Bronchial epithelial cell (primary cell): ENCODE measurements around the gene COPS6. TPM values are rescaled to one million over a fixed set of nuclear protein-coding genes. Genes with fewer than 3 reads are reported as not detected.
A peak's percentile ranks its signal among the peaks of the same experiment; 100 is the strongest.

Experiments
- DNase-seq: peaks from one replicate; pipeline ENCODE4 v3.0.0-alpha.2; 2010; ENCODE audit warnings: low read depth
- FAIRE-seq: peaks from 2 replicates; lab custom pipeline; 2011; peaks lifted over from hg19 to GRCh38; lab: Jason Lieb, UNC
- H3K27me3 ChIP-seq: 2 replicates; pipeline ENCODE4 v1.5.1; 2011; ENCODE audit warnings: low read length; ENCODE audit not compliant: control insufficient read depth, insufficient read depth
- H3K36me3 ChIP-seq: 2 replicates; pipeline ENCODE4 v1.5.1; 2011; ENCODE audit warnings: low read length; ENCODE audit not compliant: control insufficient read depth, insufficient read depth
- H3K4me3 ChIP-seq: 2 replicates; pipeline ENCODE4 v1.5.1; 2011; ENCODE audit warnings: mild to moderate bottlenecking, low read depth, low read length, control low read depth
- total RNA-seq: library from RNA; depleted of rRNA; stranded (reverse); fragments of >200 nt; gene quantifications from 2 replicates; pipeline ENCODE4 v1.2.1, GENCODE V29; 2014
- TF ChIP-seq, protein P1 (sequence below): IDR thresholded peaks from 2 replicates; pipeline ENCODE4 v1.5.1; 2011; ENCODE audit warnings: mild to moderate bottlenecking, moderate library complexity, low read length, control low read depth, inconsistent platforms; ENCODE audit not compliant: insufficient read depth, severe bottlenecking

Gene COPS6
- total RNA-seq, 1 donor from 2014 or later = 60.0 TPM

DNA sequence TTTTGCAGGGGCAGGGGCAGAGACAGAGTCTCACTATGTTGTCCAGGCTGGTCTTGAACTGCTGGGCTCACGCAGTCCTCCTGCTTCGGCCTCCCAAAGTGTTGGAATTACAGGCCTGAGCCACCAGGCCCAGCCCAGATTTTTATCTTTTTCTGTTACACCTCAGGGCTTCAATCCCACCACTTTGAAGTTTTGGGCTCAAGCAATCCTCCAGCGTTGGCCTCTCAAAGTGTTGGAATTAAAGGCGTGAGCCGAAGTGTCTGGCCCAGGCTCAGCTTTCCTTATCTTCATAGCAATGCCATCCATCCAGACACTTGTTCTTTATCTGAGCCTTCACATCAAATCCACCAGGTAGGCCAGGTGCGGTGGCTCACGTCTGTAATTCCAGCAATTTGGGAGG, 26.3 kb downstream of the COPS6 start:
- TF ChIP-seq, protein P1, sequence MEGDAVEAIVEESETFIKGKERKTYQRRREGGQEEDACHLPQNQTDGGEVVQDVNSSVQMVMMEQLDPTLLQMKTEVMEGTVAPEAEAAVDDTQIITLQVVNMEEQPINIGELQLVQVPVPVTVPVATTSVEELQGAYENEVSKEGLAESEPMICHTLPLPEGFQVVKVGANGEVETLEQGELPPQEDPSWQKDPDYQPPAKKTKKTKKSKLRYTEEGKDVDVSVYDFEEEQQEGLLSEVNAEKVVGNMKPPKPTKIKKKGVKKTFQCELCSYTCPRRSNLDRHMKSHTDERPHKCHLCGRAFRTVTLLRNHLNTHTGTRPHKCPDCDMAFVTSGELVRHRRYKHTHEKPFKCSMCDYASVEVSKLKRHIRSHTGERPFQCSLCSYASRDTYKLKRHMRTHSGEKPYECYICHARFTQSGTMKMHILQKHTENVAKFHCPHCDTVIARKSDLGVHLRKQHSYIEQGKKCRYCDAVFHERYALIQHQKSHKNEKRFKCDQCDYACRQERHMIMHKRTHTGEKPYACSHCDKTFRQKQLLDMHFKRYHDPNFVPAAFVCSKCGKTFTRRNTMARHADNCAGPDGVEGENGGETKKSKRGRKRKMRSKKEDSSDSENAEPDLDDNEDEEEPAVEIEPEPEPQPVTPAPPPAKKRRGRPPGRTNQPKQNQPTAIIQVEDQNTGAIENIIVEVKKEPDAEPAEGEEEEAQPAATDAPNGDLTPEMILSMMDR = no peak

DNA sequence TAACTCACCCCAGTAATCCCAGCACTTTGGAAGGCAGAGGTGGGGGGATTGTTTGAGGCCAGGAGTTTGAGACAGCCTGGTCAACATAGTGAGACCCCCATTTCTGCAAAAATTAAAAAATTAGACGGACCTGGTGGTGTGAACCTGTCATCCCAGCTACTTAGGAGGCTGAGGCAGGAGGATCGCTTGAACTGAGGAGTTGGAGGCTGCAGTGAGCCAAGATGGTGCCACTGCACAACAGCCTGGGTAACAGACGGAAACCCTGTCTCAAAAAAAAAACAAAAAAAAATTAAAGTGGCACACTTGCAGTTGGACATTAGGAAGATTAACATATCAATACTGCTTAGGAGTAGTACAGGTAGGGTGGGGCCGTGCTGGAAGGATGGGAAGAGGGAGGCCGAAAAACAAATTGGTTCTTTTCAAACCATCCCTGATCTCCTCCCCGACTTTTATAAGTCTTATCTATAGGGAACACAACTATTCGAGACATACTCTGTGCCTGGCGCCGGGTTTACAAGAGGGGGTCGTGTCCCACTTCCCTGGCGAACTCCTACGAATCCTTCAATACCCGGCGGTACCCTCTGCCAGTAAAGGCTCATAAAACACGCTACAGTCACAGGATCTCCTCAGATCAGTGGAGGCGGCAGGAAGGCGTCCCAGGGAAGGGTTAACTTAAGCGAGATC, 29.8 kb downstream of the COPS6 start:
- H3K27me3 ChIP-seq = no peaks in the 10 kb centered on the region
- H3K4me3 ChIP-seq = peak overlapping the region; percentile 61
- peaks cover 3% of the 10 kb centered on the region for H3K36me3 ChIP-seq
- FAIRE-seq = no peak
- no peak for DNase-seq
- TF ChIP-seq, protein P1 = no peak

More for the DNA sequence above, 26.3 kb downstream of the COPS6 start:
- Histone ChIP-seq H3K36me3 (peaks cover 13% of the 10 kb centered on the region), H3K27me3 (no peaks in the 10 kb centered on the region), H3K4me3 (no peak overlapping the region)
- no peak for DNase-seq
- FAIRE-seq = no peak

DNA sequence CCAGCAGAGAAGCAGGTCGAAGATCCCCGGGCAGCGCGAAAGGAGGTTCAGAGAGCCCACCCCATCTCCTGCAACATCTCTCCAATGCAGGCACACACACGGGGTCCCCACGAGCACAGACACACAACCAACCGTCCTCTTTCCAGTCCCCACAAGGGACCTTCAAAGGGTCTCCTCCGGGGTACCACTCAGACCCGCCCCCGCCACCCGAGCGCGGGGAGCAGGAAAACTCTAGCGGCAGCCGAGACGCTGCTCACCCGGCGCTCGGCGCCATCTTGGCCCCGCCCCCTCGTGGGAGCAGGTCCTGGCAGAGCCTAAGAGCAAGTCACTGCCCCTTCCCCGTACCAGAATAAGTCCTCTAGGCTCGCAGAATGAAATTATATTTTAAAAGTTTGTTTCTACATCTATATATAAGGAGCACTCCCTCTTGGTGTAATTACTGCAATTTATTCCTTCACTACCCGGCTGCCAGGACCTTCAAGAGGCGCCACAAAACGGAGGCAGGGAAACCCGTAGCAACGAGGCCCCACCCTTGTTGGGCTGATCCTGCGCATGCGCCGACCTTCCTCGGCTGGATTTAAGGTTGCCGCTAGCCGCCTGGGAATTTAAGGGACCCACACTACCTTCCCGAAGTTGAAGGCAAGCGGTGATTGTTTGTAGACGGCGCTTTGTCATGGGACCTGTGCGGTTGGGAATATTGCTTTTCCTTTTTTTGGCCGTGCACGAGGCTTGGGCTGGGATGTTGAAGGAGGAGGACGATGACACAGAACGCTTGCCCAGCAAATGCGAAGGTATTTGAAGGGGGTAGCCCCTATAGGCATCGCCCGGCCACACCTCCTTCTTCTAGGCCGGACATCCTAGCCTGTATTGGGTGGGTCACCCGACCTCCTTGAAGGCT, 30.6 kb downstream of the COPS6 start, which contains the start of the genes CNPY4 and TAF6:
Gene CNPY4 (plus strand): TSS at position 563 of the 898 bp plus-strand sequence. CDS start 111 bp downstream, at position 674.
Gene TAF6 (minus strand): TSS at position 287 of the 898 bp plus-strand sequence. CDS start 5,149 bp downstream, outside the sequence.
- H3K4me3 ChIP-seq = peak within 1 kb of the TSS; percentile 61
- FAIRE-seq = no peak
- H3K27me3 ChIP-seq = no peaks in the 10 kb centered on the region
- no peaks in the 10 kb centered on the region for H3K36me3 ChIP-seq
- peak; percentile 89 for DNase-seq
- TF ChIP-seq, protein P1 = peak; percentile 5

DNA sequence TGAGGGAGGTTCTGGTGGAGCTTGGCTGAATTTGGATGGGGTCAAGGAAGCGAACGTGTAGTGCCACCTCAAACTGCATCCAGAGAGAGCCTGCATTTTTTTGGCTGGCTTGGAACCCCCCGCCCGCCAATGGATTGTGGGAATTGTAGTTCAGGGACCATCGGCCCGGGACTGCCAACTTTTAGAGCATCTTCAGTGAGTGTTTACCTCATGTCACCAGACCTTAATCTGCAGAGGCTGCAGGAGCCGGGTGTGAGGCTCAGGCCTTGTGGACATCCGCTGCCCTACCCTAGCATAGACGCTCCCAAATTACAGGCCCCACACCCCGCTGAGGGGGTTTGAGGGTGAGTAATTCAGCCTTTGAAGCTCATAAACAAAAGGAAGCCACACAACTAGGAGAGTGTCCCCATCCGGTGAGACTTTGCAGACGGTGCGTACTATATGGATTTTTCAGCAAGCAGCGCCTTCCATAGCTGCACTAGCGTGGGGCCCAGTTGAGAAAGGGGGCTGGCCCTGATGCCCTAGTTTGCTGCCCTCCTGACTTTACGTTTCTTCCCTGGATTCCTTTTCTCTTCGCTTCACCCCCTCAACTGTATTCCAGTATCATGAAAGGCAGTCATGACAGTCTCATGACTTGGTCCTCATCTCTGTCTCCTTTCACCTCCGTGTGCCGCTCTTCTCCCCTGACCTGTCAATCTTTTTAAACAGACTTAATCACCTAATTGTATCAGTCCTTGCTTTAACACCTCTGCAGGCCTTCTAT, 31.4 kb downstream of the COPS6 start:
- Histone ChIP-seq H3K36me3 (no peaks in the 10 kb centered on the region), H3K4me3 (peak overlapping the region; percentile 61), H3K27me3 (no peaks in the 10 kb centered on the region)
- FAIRE-seq = no peak
- no peak for DNase-seq
- TF ChIP-seq, protein P1 = no peak

DNA sequence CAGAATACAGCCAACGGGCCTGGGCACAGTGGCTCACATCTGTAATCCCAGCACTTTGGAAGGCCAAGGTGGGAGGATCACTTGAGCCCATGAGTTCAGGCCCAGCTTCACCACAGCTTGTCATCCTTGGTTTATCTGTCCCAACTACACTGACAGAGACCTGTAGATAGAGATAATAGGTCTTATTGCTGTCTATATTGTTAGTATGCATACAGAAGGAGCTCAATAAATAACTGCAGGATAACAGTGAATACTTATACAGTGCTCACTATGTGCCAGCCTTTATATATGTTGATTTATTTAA, 31.9 kb downstream of the COPS6 start:
- TF ChIP-seq, protein P1 = no peak
- Histone ChIP-seq H3K4me3 (no peak overlapping the region), H3K36me3 (no peaks in the 10 kb centered on the region), H3K27me3 (no peaks in the 10 kb centered on the region)
- no peak for DNase-seq
- FAIRE-seq = no peak
